ENCODE data around the gene ARHGEF7.
A peak's percentile ranks its signal among the peaks of the same experiment; 100 is the strongest.

The ARHGEF7 gene

GRCh38 chr13:111152844-111153243 lies 37.7 kb downstream of the ARHGEF7 start:
- Histone ChIP-seq H3K9me3 (ENCODE audit: insufficient read depth, low read length) (no peaks in the 10 kb centered on the region), H3K4me3 (ENCODE audit: insufficient read length, low read depth) (peak overlapping the region; percentile 83), H3K9ac (ENCODE audit: insufficient read length, low read depth) (peak overlapping the region; percentile 86), H3K4me1 (ENCODE audit: insufficient read depth, insufficient read length) (no peaks in the 10 kb centered on the region), H3K36me3 (ENCODE audit: insufficient read depth, insufficient read length, low read length) (peaks cover 7% of the 10 kb centered on the region), H3K27me3 (ENCODE audit: insufficient read depth, insufficient read length) (no peaks in the 10 kb centered on the region)
- no peak for DNase-seq (ENCODE audit: low read depth, low spot score)
- TF ChIP-seq ZNF274 (IDR thresholded peaks at IDR 0.05; ENCODE audit: low read depth, low read length) (no peak), YY1 (IDR thresholded peaks at IDR 0.05; ENCODE audit: insufficient read depth, insufficient read length) (no peak), SUZ12 (IDR thresholded peaks at IDR 0.05; ENCODE audit: extremely low read depth, insufficient read depth, insufficient read length) (no peak)

- Histone ChIP-seq H3K9ac (ENCODE audit: insufficient read length, low read depth) (peak overlapping the region; percentile 86), H3K4me1 (ENCODE audit: insufficient read depth, insufficient read length) (no peaks in the 10 kb centered on the region), H3K9me3 (ENCODE audit: insufficient read depth, low read length) (no peaks in the 10 kb centered on the region), H3K27me3 (ENCODE audit: insufficient read depth, insufficient read length) (no peaks in the 10 kb centered on the region), H3K4me3 (ENCODE audit: insufficient read length, low read depth) (peak overlapping the region; percentile 83), H3K36me3 (ENCODE audit: insufficient read depth, insufficient read length, low read length) (peaks cover 11% of the 10 kb centered on the region)
- DNase-seq (ENCODE audit: low read depth, low spot score), result peak; percentile 89
- TF ChIP-seq ZNF274 (IDR thresholded peaks at IDR 0.05; ENCODE audit: low read depth, low read length) (no peak), YY1 (IDR thresholded peaks at IDR 0.05; ENCODE audit: insufficient read depth, insufficient read length) (no peak), SUZ12 (IDR thresholded peaks at IDR 0.05; ENCODE audit: extremely low read depth, insufficient read depth, insufficient read length) (no peak)
Measured at GRCh38 chr13:111153279-111153976, 38.3 kb downstream of the ARHGEF7 start.

- TF ChIP-seq ZNF274 (IDR thresholded peaks at IDR 0.05; ENCODE audit: low read depth, low read length) (no peak), YY1 (IDR thresholded peaks at IDR 0.05; ENCODE audit: insufficient read depth, insufficient read length) (no peak), SUZ12 (IDR thresholded peaks at IDR 0.05; ENCODE audit: extremely low read depth, insufficient read depth, insufficient read length) (no peak)
Measured at GRCh38 chr13:111153977-111154332, 38.8 kb downstream of the ARHGEF7 start.

GRCh38 chr13:111156421-111156820 lies 41.3 kb downstream of the ARHGEF7 start:
- H3K36me3 ChIP-seq (ENCODE audit: insufficient read depth, insufficient read length, low read length), result peaks cover 30% of the 10 kb centered on the region
- no peak for TF ChIP-seq SUZ12 (IDR thresholded peaks at IDR 0.05; ENCODE audit: extremely low read depth, insufficient read depth, insufficient read length)
- TF ChIP-seq ZNF274 (IDR thresholded peaks at IDR 0.05; ENCODE audit: low read depth, low read length), result no peak
- TF ChIP-seq YY1 (IDR thresholded peaks at IDR 0.05; ENCODE audit: insufficient read depth, insufficient read length), result no peak
- no peaks in the 10 kb centered on the region for H3K27me3 ChIP-seq (ENCODE audit: insufficient read depth, insufficient read length)
- H3K9me3 ChIP-seq (ENCODE audit: insufficient read depth, low read length), result no peaks in the 10 kb centered on the region
- DNase-seq (ENCODE audit: low read depth, low spot score), result no peak
- H3K9ac ChIP-seq (ENCODE audit: insufficient read length, low read depth), result no peak overlapping the region
- H3K4me1 ChIP-seq (ENCODE audit: insufficient read depth, insufficient read length), result no peaks in the 10 kb centered on the region
- H3K4me3 ChIP-seq (ENCODE audit: insufficient read length, low read depth), result no peak overlapping the region

More at GRCh38 chr13:111153977-111154332, 38.8 kb downstream of the ARHGEF7 start:
- no peaks in the 10 kb centered on the region for H3K4me1 ChIP-seq (ENCODE audit: insufficient read depth, insufficient read length)
- H3K27me3 ChIP-seq (ENCODE audit: insufficient read depth, insufficient read length), result no peaks in the 10 kb centered on the region
- peaks cover 16% of the 10 kb centered on the region for H3K36me3 ChIP-seq (ENCODE audit: insufficient read depth, insufficient read length, low read length)
- H3K9me3 ChIP-seq (ENCODE audit: insufficient read depth, low read length), result no peaks in the 10 kb centered on the region
- H3K4me3 ChIP-seq (ENCODE audit: insufficient read length, low read depth), result peak overlapping the region; percentile 83
- peak overlapping the region; percentile 86 for H3K9ac ChIP-seq (ENCODE audit: insufficient read length, low read depth)
- no peak for DNase-seq (ENCODE audit: low read depth, low spot score)

- H3K9me3 ChIP-seq (ENCODE audit: insufficient read depth, low read length), result no peaks in the 10 kb centered on the region
- H3K27me3 ChIP-seq (ENCODE audit: insufficient read depth, insufficient read length), result no peaks in the 10 kb centered on the region
- no peak for TF ChIP-seq SUZ12 (IDR thresholded peaks at IDR 0.05; ENCODE audit: extremely low read depth, insufficient read depth, insufficient read length)
- no peak for TF ChIP-seq YY1 (IDR thresholded peaks at IDR 0.05; ENCODE audit: insufficient read depth, insufficient read length)
- TF ChIP-seq ZNF274 (IDR thresholded peaks at IDR 0.05; ENCODE audit: low read depth, low read length), result no peak
- H3K4me1 ChIP-seq (ENCODE audit: insufficient read depth, insufficient read length), result no peaks in the 10 kb centered on the region
- no peak overlapping the region for H3K9ac ChIP-seq (ENCODE audit: insufficient read length, low read depth)
- DNase-seq (ENCODE audit: low read depth, low spot score), result no peak
- H3K4me3 ChIP-seq (ENCODE audit: insufficient read length, low read depth), result no peak overlapping the region
- peaks cover 30% of the 10 kb centered on the region for H3K36me3 ChIP-seq (ENCODE audit: insufficient read depth, insufficient read length, low read length)
Measured at GRCh38 chr13:111158136-111158805, 43.2 kb downstream of the ARHGEF7 start.

GRCh38 chr13:111159362-111160320 lies 44.5 kb downstream of the ARHGEF7 start:
- no peak for DNase-seq (ENCODE audit: low read depth, low spot score)
- TF ChIP-seq YY1 (IDR thresholded peaks at IDR 0.05; ENCODE audit: insufficient read depth, insufficient read length) (no peak), SUZ12 (IDR thresholded peaks at IDR 0.05; ENCODE audit: extremely low read depth, insufficient read depth, insufficient read length) (no peak), ZNF274 (IDR thresholded peaks at IDR 0.05; ENCODE audit: low read depth, low read length) (no peak)
- peaks cover 41% of the 10 kb centered on the region for H3K36me3 ChIP-seq (ENCODE audit: insufficient read depth, insufficient read length, low read length)
- H3K4me1 ChIP-seq (ENCODE audit: insufficient read depth, insufficient read length), result no peaks in the 10 kb centered on the region
- H3K4me3 ChIP-seq (ENCODE audit: insufficient read length, low read depth), result no peak overlapping the region
- H3K27me3 ChIP-seq (ENCODE audit: insufficient read depth, insufficient read length), result no peaks in the 10 kb centered on the region
- H3K9me3 ChIP-seq (ENCODE audit: insufficient read depth, low read length), result no peaks in the 10 kb centered on the region
- no peak overlapping the region for H3K9ac ChIP-seq (ENCODE audit: insufficient read length, low read depth)
